ENCODE data around the gene IL5RA.

The IL5RA gene

GRCh38 chr3:3066910-3067309 lies 43.3 kb downstream of the IL5RA start:
- Histone ChIP-seq H3K27me3 (replicated peaks; ENCODE audit: control insufficient read depth, insufficient read depth, low read length, poor library complexity, severe bottlenecking) (no peaks in the 10 kb centered on the region), H3K4me3 (ENCODE audit: insufficient read depth, low read depth, low read length, poor library complexity, severe bottlenecking) (no peak overlapping the region), H3K9me3 (ENCODE audit: control insufficient read depth, low read length) (no peaks in the 10 kb centered on the region), H3K27ac (ENCODE audit: insufficient read depth, low read length, poor library complexity, severe bottlenecking) (no peak overlapping the region), H3K36me3 (ENCODE audit: control insufficient read depth, insufficient read depth, low read length) (no peaks in the 10 kb centered on the region), H3K4me1 (ENCODE audit: control insufficient read depth, insufficient read depth, low read length, poor library complexity, severe bottlenecking) (no peaks in the 10 kb centered on the region)
- no peak for DNase-seq

- H3K4me1 ChIP-seq (ENCODE audit: control insufficient read depth, insufficient read depth, low read length, poor library complexity, severe bottlenecking): no peaks in the 10 kb centered on the region
- H3K36me3 ChIP-seq (ENCODE audit: control insufficient read depth, insufficient read depth, low read length): no peaks in the 10 kb centered on the region
- no peaks in the 10 kb centered on the region for H3K27me3 ChIP-seq (replicated peaks; ENCODE audit: control insufficient read depth, insufficient read depth, low read length, poor library complexity, severe bottlenecking)
- H3K4me3 ChIP-seq (ENCODE audit: insufficient read depth, low read depth, low read length, poor library complexity, severe bottlenecking): no peak overlapping the region
- DNase-seq: no peak
- no peak overlapping the region for H3K27ac ChIP-seq (ENCODE audit: insufficient read depth, low read length, poor library complexity, severe bottlenecking)
- no peaks in the 10 kb centered on the region for H3K9me3 ChIP-seq (ENCODE audit: control insufficient read depth, low read length)
These were observed 43.8 kb downstream of the IL5RA start for GRCh38 chr3:3066378-3066777.

GRCh38 chr3:3065876-3066275 lies 44.3 kb downstream of the IL5RA start:
- Histone ChIP-seq H3K27me3 (replicated peaks; ENCODE audit: control insufficient read depth, insufficient read depth, low read length, poor library complexity, severe bottlenecking) (no peaks in the 10 kb centered on the region), H3K9me3 (ENCODE audit: control insufficient read depth, low read length) (no peaks in the 10 kb centered on the region), H3K4me1 (ENCODE audit: control insufficient read depth, insufficient read depth, low read length, poor library complexity, severe bottlenecking) (no peaks in the 10 kb centered on the region), H3K36me3 (ENCODE audit: control insufficient read depth, insufficient read depth, low read length) (no peaks in the 10 kb centered on the region), H3K27ac (ENCODE audit: insufficient read depth, low read length, poor library complexity, severe bottlenecking) (no peak overlapping the region), H3K4me3 (ENCODE audit: insufficient read depth, low read depth, low read length, poor library complexity, severe bottlenecking) (no peak overlapping the region)
- DNase-seq: no peak

- Histone ChIP-seq H3K27ac (ENCODE audit: insufficient read depth, low read length, poor library complexity, severe bottlenecking) (no peak overlapping the region), H3K36me3 (ENCODE audit: control insufficient read depth, insufficient read depth, low read length) (no peaks in the 10 kb centered on the region), H3K9me3 (ENCODE audit: control insufficient read depth, low read length) (no peaks in the 10 kb centered on the region), H3K27me3 (replicated peaks; ENCODE audit: control insufficient read depth, insufficient read depth, low read length, poor library complexity, severe bottlenecking) (no peaks in the 10 kb centered on the region), H3K4me3 (ENCODE audit: insufficient read depth, low read depth, low read length, poor library complexity, severe bottlenecking) (no peak overlapping the region), H3K4me1 (ENCODE audit: control insufficient read depth, insufficient read depth, low read length, poor library complexity, severe bottlenecking) (no peaks in the 10 kb centered on the region)
- DNase-seq: no peak
These were observed 45.9 kb downstream of the IL5RA start for GRCh38 chr3:3064297-3064696.

- H3K27ac ChIP-seq (ENCODE audit: insufficient read depth, low read length, poor library complexity, severe bottlenecking): no peak overlapping the region
- H3K36me3 ChIP-seq (ENCODE audit: control insufficient read depth, insufficient read depth, low read length): no peaks in the 10 kb centered on the region
- no peaks in the 10 kb centered on the region for H3K9me3 ChIP-seq (ENCODE audit: control insufficient read depth, low read length)
- H3K27me3 ChIP-seq (replicated peaks; ENCODE audit: control insufficient read depth, insufficient read depth, low read length, poor library complexity, severe bottlenecking): no peaks in the 10 kb centered on the region
- DNase-seq: no peak
- no peaks in the 10 kb centered on the region for H3K4me1 ChIP-seq (ENCODE audit: control insufficient read depth, insufficient read depth, low read length, poor library complexity, severe bottlenecking)
- H3K4me3 ChIP-seq (ENCODE audit: insufficient read depth, low read depth, low read length, poor library complexity, severe bottlenecking): no peak overlapping the region
These were observed 50.5 kb downstream of the IL5RA start for GRCh38 chr3:3059645-3060044.

- Histone ChIP-seq H3K36me3 (ENCODE audit: control insufficient read depth, insufficient read depth, low read length) (no peaks in the 10 kb centered on the region), H3K4me3 (ENCODE audit: insufficient read depth, low read depth, low read length, poor library complexity, severe bottlenecking) (no peak overlapping the region), H3K27ac (ENCODE audit: insufficient read depth, low read length, poor library complexity, severe bottlenecking) (no peak overlapping the region), H3K27me3 (replicated peaks; ENCODE audit: control insufficient read depth, insufficient read depth, low read length, poor library complexity, severe bottlenecking) (no peaks in the 10 kb centered on the region), H3K4me1 (ENCODE audit: control insufficient read depth, insufficient read depth, low read length, poor library complexity, severe bottlenecking) (no peaks in the 10 kb centered on the region), H3K9me3 (ENCODE audit: control insufficient read depth, low read length) (no peaks in the 10 kb centered on the region)
- no peak for DNase-seq
These were observed 56.2 kb downstream of the IL5RA start for GRCh38 chr3:3053974-3054373.

- no peaks in the 10 kb centered on the region for H3K27me3 ChIP-seq (replicated peaks; ENCODE audit: control insufficient read depth, insufficient read depth, low read length, poor library complexity, severe bottlenecking)
These were observed 71.8 kb downstream of the IL5RA start for GRCh38 chr3:3038201-3038991.

GRCh38 chr3:3037156-3037555 lies 73.0 kb downstream of the IL5RA start:
- no peaks in the 10 kb centered on the region for H3K4me1 ChIP-seq (ENCODE audit: control insufficient read depth, insufficient read depth, low read length, poor library complexity, severe bottlenecking)
- H3K27me3 ChIP-seq (replicated peaks; ENCODE audit: control insufficient read depth, insufficient read depth, low read length, poor library complexity, severe bottlenecking): no peaks in the 10 kb centered on the region
- H3K4me3 ChIP-seq (ENCODE audit: insufficient read depth, low read depth, low read length, poor library complexity, severe bottlenecking): no peak overlapping the region

More at GRCh38 chr3:3038201-3038991, 71.8 kb downstream of the IL5RA start:
- no peaks in the 10 kb centered on the region for H3K4me1 ChIP-seq (ENCODE audit: control insufficient read depth, insufficient read depth, low read length, poor library complexity, severe bottlenecking)
- no peaks in the 10 kb centered on the region for H3K36me3 ChIP-seq (ENCODE audit: control insufficient read depth, insufficient read depth, low read length)
- no peak for DNase-seq
- no peak overlapping the region for H3K27ac ChIP-seq (ENCODE audit: insufficient read depth, low read length, poor library complexity, severe bottlenecking)
- H3K4me3 ChIP-seq (ENCODE audit: insufficient read depth, low read depth, low read length, poor library complexity, severe bottlenecking): no peak overlapping the region
- no peaks in the 10 kb centered on the region for H3K9me3 ChIP-seq (ENCODE audit: control insufficient read depth, low read length)

GRCh38 chr3:3031326-3031725 lies 78.8 kb downstream of the IL5RA start:
- DNase-seq: no peak
- H3K4me1 ChIP-seq (ENCODE audit: control insufficient read depth, insufficient read depth, low read length, poor library complexity, severe bottlenecking): no peaks in the 10 kb centered on the region
- no peaks in the 10 kb centered on the region for H3K9me3 ChIP-seq (ENCODE audit: control insufficient read depth, low read length)
- no peaks in the 10 kb centered on the region for H3K27me3 ChIP-seq (replicated peaks; ENCODE audit: control insufficient read depth, insufficient read depth, low read length, poor library complexity, severe bottlenecking)
- H3K27ac ChIP-seq (ENCODE audit: insufficient read depth, low read length, poor library complexity, severe bottlenecking): no peak overlapping the region
- H3K36me3 ChIP-seq (ENCODE audit: control insufficient read depth, insufficient read depth, low read length): no peaks in the 10 kb centered on the region
- H3K4me3 ChIP-seq (ENCODE audit: insufficient read depth, low read depth, low read length, poor library complexity, severe bottlenecking): no peak overlapping the region

More at GRCh38 chr3:3037156-3037555, 73.0 kb downstream of the IL5RA start:
- H3K27ac ChIP-seq (ENCODE audit: insufficient read depth, low read length, poor library complexity, severe bottlenecking): no peak overlapping the region
- H3K36me3 ChIP-seq (ENCODE audit: control insufficient read depth, insufficient read depth, low read length): no peaks in the 10 kb centered on the region
- DNase-seq: no peak
- no peaks in the 10 kb centered on the region for H3K9me3 ChIP-seq (ENCODE audit: control insufficient read depth, low read length)

- Histone ChIP-seq H3K9me3 (ENCODE audit: control insufficient read depth, low read length) (no peaks in the 10 kb centered on the region), H3K36me3 (ENCODE audit: control insufficient read depth, insufficient read depth, low read length) (no peaks in the 10 kb centered on the region), H3K4me1 (ENCODE audit: control insufficient read depth, insufficient read depth, low read length, poor library complexity, severe bottlenecking) (no peaks in the 10 kb centered on the region), H3K27me3 (replicated peaks; ENCODE audit: control insufficient read depth, insufficient read depth, low read length, poor library complexity, severe bottlenecking) (no peaks in the 10 kb centered on the region), H3K27ac (ENCODE audit: insufficient read depth, low read length, poor library complexity, severe bottlenecking) (no peak overlapping the region), H3K4me3 (ENCODE audit: insufficient read depth, low read depth, low read length, poor library complexity, severe bottlenecking) (no peak overlapping the region)
- no peak for DNase-seq
These were observed 82.1 kb downstream of the IL5RA start for GRCh38 chr3:3027976-3028567.
